ENCODE data around the gene GPR33. TPM values are rescaled to one million over a fixed set of nuclear protein-coding genes. Genes with fewer than 3 reads are reported as not detected.

The GPR33 gene
- total RNA-seq, 3 donors from 2014 or later, result not detected

DNA sequence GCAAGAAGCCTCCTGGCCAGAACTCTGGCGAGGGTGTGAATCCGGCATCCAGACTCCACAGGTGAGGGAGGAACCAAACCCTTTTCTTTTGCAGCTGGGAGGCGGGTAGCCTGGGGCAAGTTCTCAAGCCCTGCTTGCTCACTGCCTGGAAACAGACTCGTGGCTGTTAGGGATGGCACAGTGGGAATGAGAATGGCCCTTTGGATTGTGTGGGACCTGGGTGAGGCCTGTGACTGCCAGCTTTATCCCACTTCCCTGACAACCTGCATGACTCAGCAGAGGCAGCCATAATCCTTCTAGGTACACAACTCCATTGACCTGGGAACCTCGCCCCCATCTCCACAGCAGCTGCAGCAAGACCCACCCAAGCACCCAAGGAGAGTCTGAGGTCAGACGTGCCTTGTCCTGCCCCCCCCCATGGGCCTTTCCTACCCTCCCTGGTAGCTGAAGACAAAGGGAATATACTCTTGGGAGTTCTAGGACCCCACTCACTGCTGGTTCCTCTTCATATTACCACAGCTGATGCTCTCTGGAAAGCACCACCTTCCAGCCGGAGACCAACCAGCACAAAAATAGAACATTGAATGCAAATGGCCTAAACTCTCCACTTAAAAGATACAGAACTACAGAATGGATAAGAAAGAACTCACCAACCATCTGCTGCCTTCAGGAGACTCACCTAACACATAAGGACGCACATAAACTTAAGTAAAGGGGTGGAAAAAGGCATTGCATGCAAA lies 5.1 kb upstream of the GPR33 start:
- H3K4me3 ChIP-seq, result no peak overlapping the region
- no peak overlapping the region for H3K27ac ChIP-seq
- no peak for DNase-seq (ENCODE audit: low spot score in 2 of 2)
- no peaks in the 10 kb centered on the region for H3K9me3 ChIP-seq
- intact Hi-C loops (cut with DNase I; ENCODE audit: low total_unique reads), result no loop called here
- H3K27me3 ChIP-seq, result no peaks in the 10 kb centered on the region
- TF ChIP-seq, protein P1, sequence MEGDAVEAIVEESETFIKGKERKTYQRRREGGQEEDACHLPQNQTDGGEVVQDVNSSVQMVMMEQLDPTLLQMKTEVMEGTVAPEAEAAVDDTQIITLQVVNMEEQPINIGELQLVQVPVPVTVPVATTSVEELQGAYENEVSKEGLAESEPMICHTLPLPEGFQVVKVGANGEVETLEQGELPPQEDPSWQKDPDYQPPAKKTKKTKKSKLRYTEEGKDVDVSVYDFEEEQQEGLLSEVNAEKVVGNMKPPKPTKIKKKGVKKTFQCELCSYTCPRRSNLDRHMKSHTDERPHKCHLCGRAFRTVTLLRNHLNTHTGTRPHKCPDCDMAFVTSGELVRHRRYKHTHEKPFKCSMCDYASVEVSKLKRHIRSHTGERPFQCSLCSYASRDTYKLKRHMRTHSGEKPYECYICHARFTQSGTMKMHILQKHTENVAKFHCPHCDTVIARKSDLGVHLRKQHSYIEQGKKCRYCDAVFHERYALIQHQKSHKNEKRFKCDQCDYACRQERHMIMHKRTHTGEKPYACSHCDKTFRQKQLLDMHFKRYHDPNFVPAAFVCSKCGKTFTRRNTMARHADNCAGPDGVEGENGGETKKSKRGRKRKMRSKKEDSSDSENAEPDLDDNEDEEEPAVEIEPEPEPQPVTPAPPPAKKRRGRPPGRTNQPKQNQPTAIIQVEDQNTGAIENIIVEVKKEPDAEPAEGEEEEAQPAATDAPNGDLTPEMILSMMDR (IDR thresholded peaks at IDR 0.05), result no peak
- TF ChIP-seq POLR2A (IDR thresholded peaks at IDR 0.05), result no peak
- no peak for TF ChIP-seq POLR2AphosphoS5 (IDR thresholded peaks at IDR 0.05)
- no peaks in the 10 kb centered on the region for H3K36me3 ChIP-seq
- H3K4me1 ChIP-seq, result no peaks in the 10 kb centered on the region

DNA sequence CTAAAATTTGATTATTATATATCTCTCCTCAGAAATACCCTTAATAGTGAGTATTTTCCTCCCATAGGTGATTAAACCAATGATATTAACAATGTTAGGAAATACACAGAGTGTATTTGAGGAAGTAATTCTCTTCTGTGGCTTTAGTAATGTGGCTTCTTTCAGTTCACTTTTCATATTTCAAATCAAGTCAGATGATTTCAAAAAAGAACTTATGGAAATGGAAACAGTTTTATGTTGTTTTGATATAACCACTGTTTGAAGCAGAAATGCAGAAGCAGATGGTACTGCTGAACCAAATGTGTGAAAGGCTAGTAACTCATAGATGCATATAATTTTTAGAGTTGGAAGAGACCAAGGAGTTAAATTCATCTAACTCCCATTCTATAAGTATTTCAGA lies 1.9 kb upstream of the GPR33 start:
- Histone ChIP-seq H3K27me3 (no peaks in the 10 kb centered on the region), H3K9me3 (no peaks in the 10 kb centered on the region), H3K4me1 (no peaks in the 10 kb centered on the region), H3K4me3 (no peak overlapping the region), H3K27ac (no peak overlapping the region), H3K36me3 (no peaks in the 10 kb centered on the region)
- no peak for TF ChIP-seq POLR2A (IDR thresholded peaks at IDR 0.05)
- TF ChIP-seq, protein P1 (IDR thresholded peaks at IDR 0.05), result no peak
- no peak for TF ChIP-seq POLR2AphosphoS5 (IDR thresholded peaks at IDR 0.05)
- DNase-seq (ENCODE audit: low spot score in 2 of 2), result no peak
- intact Hi-C loops (cut with DNase I; ENCODE audit: low total_unique reads), result no loop called here

DNA sequence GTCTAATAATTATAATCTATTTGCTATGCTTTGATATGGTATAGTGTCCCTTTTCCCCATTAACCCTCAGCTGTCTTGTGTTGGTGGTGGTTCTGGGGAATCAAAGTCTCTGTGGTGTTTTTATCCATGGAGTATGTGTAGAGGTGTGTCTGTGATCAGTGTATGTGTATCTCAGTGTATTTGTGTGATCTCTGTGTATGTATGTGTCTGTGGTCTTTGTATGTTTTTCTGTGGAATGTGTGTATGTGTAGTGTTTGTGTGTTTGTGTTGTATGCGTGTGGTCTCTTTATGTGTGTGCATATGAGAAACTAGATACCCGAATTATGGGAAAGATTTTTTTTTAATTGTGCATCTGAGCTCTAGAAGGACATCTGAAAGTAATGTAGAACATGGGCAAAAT lies 1.1 kb downstream of the GPR33 start:
- TF ChIP-seq, protein P1 (IDR thresholded peaks at IDR 0.05), result no peak
- H3K27me3 ChIP-seq, result no peaks in the 10 kb centered on the region
- H3K36me3 ChIP-seq, result no peaks in the 10 kb centered on the region
- no peak overlapping the region for H3K4me3 ChIP-seq
- no peak for DNase-seq (ENCODE audit: low spot score in 2 of 2)
- no peaks in the 10 kb centered on the region for H3K4me1 ChIP-seq
- no peak overlapping the region for H3K27ac ChIP-seq
- intact Hi-C loops (cut with DNase I; ENCODE audit: low total_unique reads), result no loop called here
- no peaks in the 10 kb centered on the region for H3K9me3 ChIP-seq

DNA sequence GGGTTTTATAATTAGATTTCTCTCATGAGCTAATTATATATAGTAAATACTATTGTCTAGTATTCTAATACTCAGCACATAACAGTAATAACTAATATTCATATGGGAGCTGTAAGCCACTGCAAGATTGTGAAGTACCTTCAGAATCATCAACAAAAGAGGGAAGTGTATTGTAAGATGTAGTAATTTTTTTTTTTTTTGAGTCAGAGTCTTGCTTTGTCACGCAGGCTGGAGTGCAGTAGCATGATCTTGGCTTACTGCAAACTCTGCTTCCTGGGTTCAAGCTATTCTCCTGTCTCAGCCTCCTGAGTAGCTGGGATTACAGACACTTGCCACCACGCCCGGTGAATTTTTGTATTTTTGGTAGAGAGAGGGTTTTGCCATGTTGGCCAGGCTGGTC lies 3.1 kb downstream of the GPR33 start:
- TF ChIP-seq POLR2A (IDR thresholded peaks at IDR 0.05) (no peak), POLR2AphosphoS5 (IDR thresholded peaks at IDR 0.05) (no peak)
- TF ChIP-seq, protein P1 (IDR thresholded peaks at IDR 0.05), result no peak
- H3K27ac ChIP-seq, result no peak overlapping the region
- H3K4me1 ChIP-seq, result no peaks in the 10 kb centered on the region
- intact Hi-C loops (cut with DNase I; ENCODE audit: low total_unique reads), result no loop called here
- no peaks in the 10 kb centered on the region for H3K36me3 ChIP-seq
- no peaks in the 10 kb centered on the region for H3K9me3 ChIP-seq
- no peak overlapping the region for H3K4me3 ChIP-seq
- no peak for DNase-seq (ENCODE audit: low spot score in 2 of 2)
- no peaks in the 10 kb centered on the region for H3K27me3 ChIP-seq

DNA sequence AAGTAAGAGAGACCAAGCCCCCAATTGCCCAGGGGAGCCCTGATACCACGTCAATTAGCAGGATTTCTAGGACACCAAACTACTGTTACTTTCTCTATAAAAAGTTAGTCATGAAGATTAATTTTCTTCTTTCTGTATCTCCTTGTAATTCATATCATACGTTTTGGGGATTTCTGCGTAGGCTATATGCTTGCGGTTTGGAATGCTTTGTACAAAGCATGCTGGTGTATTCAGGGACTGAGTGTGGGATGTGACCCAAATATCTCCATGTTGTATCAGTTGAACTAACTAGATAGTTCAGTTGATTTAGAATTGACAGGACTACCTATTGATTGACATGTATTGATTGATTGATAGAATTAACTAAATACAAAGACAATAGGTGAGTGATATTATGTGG lies 7.7 kb downstream of the GPR33 start:
- Histone ChIP-seq H3K27ac (no peak overlapping the region), H3K36me3 (no peaks in the 10 kb centered on the region), H3K27me3 (no peaks in the 10 kb centered on the region), H3K4me3 (no peak overlapping the region), H3K4me1 (no peaks in the 10 kb centered on the region), H3K9me3 (no peaks in the 10 kb centered on the region)
- intact Hi-C loops (cut with DNase I; ENCODE audit: low total_unique reads), result no loop called here
- TF ChIP-seq, protein P1 (IDR thresholded peaks at IDR 0.05), result no peak
- TF ChIP-seq POLR2AphosphoS5 (IDR thresholded peaks at IDR 0.05), result no peak
- TF ChIP-seq POLR2A (IDR thresholded peaks at IDR 0.05), result no peak
- DNase-seq (ENCODE audit: low spot score in 2 of 2), result no peak

Data from breast epithelium (tissue), 4 donors.